MCF 10A (cell line): ENCODE measurements around the gene POLQ. TPM values are rescaled to one million over a fixed set of nuclear protein-coding genes. Genes with fewer than 3 reads are reported as not detected.
"Not testable (repeated sequence)": the region's sequence is repeated elsewhere in the genome, so short reads cannot be mapped to it uniquely, and the experiment has no call there.

Experiments used
- BruUV-seq: library from RNA; stranded (reverse); fragments of 400-500 nt; replicated peaks from 2 replicates; lab custom pipeline; 2021; lab: Mats Ljungman, UMichigan
- CTCF ChIA-PET: fragments of 300-600 bp; sonication (Branson Sonifier 250); formaldehyde crosslinking; extraction: SDS; loops from one replicate; lab custom pipeline; 2021; ENCODE audit warnings: antibody characterized with exemption, inconsistent platforms; lab: Yijun Ruan, JAX
- POLR2A ChIA-PET: fragments of 300-600, 350-650 bp; sonication (Branson Sonifier 250); formaldehyde crosslinking; extraction: SDS; loops from one replicate; lab custom pipeline; 2020; ENCODE audit warnings: antibody characterized with exemption, inconsistent platforms; lab: Yijun Ruan, JAX
- DNase-seq: peaks from one replicate; pipeline ENCODE4 v3.0.0-alpha.2; 2018; ENCODE audit not compliant: unreplicated experiment
- H3K27ac Mint-ChIP-seq: one replicate; pipeline ENCODE4 v1.8.0; 2022; ENCODE audit warnings: mild to moderate bottlenecking, low read depth, mixed read lengths; ENCODE audit not compliant: unreplicated experiment
- H3K27me3 Mint-ChIP-seq: one replicate; pipeline ENCODE4 v1.8.0; 2022; ENCODE audit warnings: mixed read lengths; ENCODE audit not compliant: insufficient read depth, unreplicated experiment
- H3K36me3 Mint-ChIP-seq: one replicate; pipeline ENCODE4 v1.8.0; 2022; ENCODE audit warnings: mild to moderate bottlenecking, moderate library complexity, mixed read lengths; ENCODE audit not compliant: insufficient read depth, unreplicated experiment
- H3K4me1 Mint-ChIP-seq: one replicate; pipeline ENCODE4 v1.8.0; 2022; ENCODE audit warnings: mixed read lengths; ENCODE audit not compliant: insufficient read depth, unreplicated experiment
- H3K4me3 Mint-ChIP-seq: one replicate; pipeline ENCODE4 v1.8.0; 2022; ENCODE audit warnings: mild to moderate bottlenecking, moderate library complexity, mixed read lengths; ENCODE audit not compliant: unreplicated experiment
- H3K9me3 Mint-ChIP-seq: one replicate; pipeline ENCODE4 v1.8.0; 2022; ENCODE audit warnings: mixed read lengths; ENCODE audit not compliant: unreplicated experiment
- CTCF ChIP-seq: fragments of 200-600 bp; IDR thresholded peaks from one replicate; pipeline ENCODE4 v1.8.0; 2022; ENCODE audit warnings: antibody characterized with exemption, mild to moderate bottlenecking; ENCODE audit not compliant: unreplicated experiment
- intact Hi-C: fragments of 100-400 bp; cut with micrococcal nuclease; formaldehyde crosslinking; loops from 2 replicates; pipeline ENCODE4 v1.14.1; 2022
- total RNA-seq: library from RNA; stranded (reverse); gene quantifications from 2 replicates; pipeline ENCODE4 v1.2.3, GENCODE V29; 2022

POLQ gene
- total RNA-seq, 1 experiment from 2014 or later = 5.8 TPM

DNA sequence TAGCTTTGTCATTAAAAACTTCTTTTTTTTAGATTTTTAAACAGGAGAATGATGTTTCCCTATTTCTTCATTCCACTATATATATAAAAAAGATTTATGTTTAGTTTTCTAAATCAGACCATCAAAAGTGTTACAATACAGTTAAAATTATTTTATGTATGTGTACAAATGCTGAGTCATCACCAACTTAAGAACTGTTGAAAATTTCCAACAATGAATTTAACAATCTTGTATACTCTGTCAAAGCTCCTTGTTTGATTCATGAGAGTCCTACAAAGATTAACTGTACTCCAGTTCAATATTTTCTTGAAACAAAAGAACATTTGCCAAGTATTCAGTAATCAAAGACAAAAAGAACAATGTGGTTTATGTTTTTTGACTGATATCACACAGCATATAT, 82.0 kb downstream of the POLQ start:
- Mint-ChIP-seq H3K36me3 (peaks cover 28% of the 10 kb centered on the region), H3K4me1 (no peaks in the 10 kb centered on the region), H3K4me3 (no peak overlapping the region), H3K27me3 (no peaks in the 10 kb centered on the region), H3K9me3 (no peaks in the 10 kb centered on the region), H3K27ac (no peak overlapping the region)
- POLR2A ChIA-PET = no interaction called here
- no TSS peak for BruUV-seq
- intact Hi-C loops = no loop called here
- TF ChIP-seq CTCF = no peak
- DNase-seq = no peak
- CTCF ChIA-PET = interaction anchor here (0.6 to 0.8 kb wide), 2 partner anchors 638 to 668 kb away, joined by 3 read pairs; no protein-coding TSS in a partner anchor

DNA sequence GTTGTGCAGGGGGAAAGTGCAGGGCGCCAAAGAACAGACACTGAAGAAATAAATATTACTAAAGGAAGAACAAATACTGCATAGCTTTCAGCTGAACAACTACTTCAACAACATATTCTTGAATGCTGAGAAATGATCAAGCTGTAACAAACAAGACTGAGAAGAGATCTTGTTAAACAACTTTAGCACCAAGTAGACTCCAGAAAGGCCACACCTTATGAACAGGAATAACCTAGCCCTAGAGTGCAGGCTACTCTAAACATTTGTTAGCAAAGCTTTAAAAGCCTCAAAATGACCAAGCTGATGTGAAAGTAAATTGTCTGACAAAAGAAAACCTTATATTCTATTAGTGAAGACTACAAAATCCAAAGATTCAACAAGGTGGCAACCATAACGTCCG, 83.2 kb downstream of the POLQ start:
- CTCF ChIA-PET = interaction anchor here (1.1 kb wide), 1 partner anchor 61 kb away, joined by 3 read pairs; no protein-coding TSS in a partner anchor
- Mint-ChIP-seq H3K9me3 (no peaks in the 10 kb centered on the region), H3K27me3 (no peaks in the 10 kb centered on the region), H3K27ac (no peak overlapping the region), H3K4me1 (no peaks in the 10 kb centered on the region), H3K36me3 (peaks cover 31% of the 10 kb centered on the region), H3K4me3 (no peak overlapping the region)
- intact Hi-C loops = no loop called here
- POLR2A ChIA-PET = interaction anchor here (0.7 kb wide), 1 partner anchor 773 kb away, joined by 3 read pairs; no protein-coding TSS in a partner anchor
- no peak for DNase-seq
- no peak for TF ChIP-seq CTCF
- BruUV-seq = no TSS peak

DNA sequence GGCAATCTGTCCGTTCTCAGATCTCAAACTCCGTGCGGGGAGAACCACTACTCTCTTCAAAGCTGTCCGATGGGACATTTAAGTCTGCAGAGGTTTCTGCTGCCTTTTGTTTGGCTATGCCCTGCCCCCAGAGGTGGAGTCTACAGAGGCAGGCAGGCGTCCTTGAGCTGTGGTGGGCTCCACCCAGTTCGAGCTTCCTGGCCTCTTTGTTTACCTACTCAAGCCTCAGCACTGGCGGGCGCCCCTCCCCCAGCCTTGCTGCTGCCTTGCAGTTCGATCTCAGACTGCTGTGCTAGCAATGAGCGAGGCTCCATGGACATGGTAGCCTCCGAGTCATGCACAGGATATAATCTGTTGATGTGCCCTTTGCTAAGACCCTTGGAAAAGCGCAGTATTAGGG, 94.0 kb downstream of the POLQ start:
- H3K4me3 Mint-ChIP-seq, H3K4me1 Mint-ChIP-seq, intact Hi-C loops, BruUV-seq, H3K27ac Mint-ChIP-seq, H3K27me3 Mint-ChIP-seq, H3K9me3 Mint-ChIP-seq, DNase-seq: not testable (repeated sequence)
- ChIA-PET POLR2A (interaction anchor here (0.6 kb wide), 1 partner anchor 12 kb away, joined by 3 read pairs; no protein-coding TSS in a partner anchor), CTCF (interaction anchor here (0.7 kb wide), 1 partner anchor 289 kb away, joined by 3 read pairs; no protein-coding TSS in a partner anchor)
- peaks cover 35% of the 10 kb centered on the region for H3K36me3 Mint-ChIP-seq

GRCh38 chr3:121443456-121443855, 102.3 kb downstream of the POLQ start:
- CTCF ChIA-PET = no interaction called here
- POLR2A ChIA-PET = no interaction called here
- BruUV-seq = no TSS peak
- Mint-ChIP-seq H3K4me1 (no peaks in the 10 kb centered on the region), H3K36me3 (peaks cover 25% of the 10 kb centered on the region), H3K27me3 (no peaks in the 10 kb centered on the region), H3K27ac (no peak overlapping the region), H3K9me3 (peaks cover 9% of the 10 kb centered on the region), H3K4me3 (no peak overlapping the region)
- no peak for DNase-seq
- TF ChIP-seq CTCF = no peak
- intact Hi-C loops = no loop called here
